Measurements from ENCODE around the gene ANKRD24. TPM values are rescaled to one million over a fixed set of nuclear protein-coding genes. Genes with fewer than 3 reads are reported as not detected.

Gene ANKRD24
- total RNA-seq, 1 donor from 2014 or later, result 0.26 TPM

DNA sequence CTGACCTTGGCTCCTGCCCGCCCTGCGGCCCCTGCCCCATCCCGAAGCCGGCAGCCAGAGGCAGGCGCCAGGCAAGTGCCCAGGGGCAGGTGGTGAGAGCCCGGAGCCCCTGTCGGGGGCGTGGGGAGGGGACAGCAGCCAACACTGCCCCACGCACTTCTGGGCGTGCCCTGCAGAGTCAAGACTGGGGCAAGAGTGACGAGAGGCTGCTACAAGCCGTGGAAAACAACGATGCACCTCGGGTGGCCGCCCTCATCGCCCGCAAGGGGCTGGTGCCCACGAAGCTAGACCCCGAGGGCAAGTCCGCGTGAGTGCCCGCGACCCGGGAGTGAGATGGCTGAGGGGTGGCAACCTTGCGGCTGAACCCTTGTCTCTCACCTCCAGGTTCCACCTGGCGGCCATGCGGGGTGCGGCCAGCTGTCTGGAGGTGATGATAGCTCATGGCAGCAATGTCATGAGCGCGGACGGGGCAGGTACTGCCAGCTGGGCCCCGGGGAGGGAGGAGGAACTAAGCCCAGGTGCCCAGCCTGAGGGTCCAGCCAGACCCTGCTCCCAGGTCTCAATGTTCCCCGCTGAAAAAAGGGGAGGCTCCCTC is 17.3 kb downstream of the ANKRD24 start:
- FAIRE-seq (no peak), DNase-seq (ENCODE audit: low read depth) (no peak)
- H3K36me3 ChIP-seq (ENCODE audit: control insufficient read depth, insufficient read depth, low read length), result no peaks in the 10 kb centered on the region
- peaks cover 12% of the 10 kb centered on the region for H3K27me3 ChIP-seq (ENCODE audit: control insufficient read depth, insufficient read depth, low read length)
- H3K4me3 ChIP-seq (ENCODE audit: low read depth, low read length), result no peak overlapping the region
- TF ChIP-seq, protein P1, sequence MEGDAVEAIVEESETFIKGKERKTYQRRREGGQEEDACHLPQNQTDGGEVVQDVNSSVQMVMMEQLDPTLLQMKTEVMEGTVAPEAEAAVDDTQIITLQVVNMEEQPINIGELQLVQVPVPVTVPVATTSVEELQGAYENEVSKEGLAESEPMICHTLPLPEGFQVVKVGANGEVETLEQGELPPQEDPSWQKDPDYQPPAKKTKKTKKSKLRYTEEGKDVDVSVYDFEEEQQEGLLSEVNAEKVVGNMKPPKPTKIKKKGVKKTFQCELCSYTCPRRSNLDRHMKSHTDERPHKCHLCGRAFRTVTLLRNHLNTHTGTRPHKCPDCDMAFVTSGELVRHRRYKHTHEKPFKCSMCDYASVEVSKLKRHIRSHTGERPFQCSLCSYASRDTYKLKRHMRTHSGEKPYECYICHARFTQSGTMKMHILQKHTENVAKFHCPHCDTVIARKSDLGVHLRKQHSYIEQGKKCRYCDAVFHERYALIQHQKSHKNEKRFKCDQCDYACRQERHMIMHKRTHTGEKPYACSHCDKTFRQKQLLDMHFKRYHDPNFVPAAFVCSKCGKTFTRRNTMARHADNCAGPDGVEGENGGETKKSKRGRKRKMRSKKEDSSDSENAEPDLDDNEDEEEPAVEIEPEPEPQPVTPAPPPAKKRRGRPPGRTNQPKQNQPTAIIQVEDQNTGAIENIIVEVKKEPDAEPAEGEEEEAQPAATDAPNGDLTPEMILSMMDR (IDR thresholded peaks at IDR 0.05; ENCODE audit: insufficient read depth, low read length, severe bottlenecking), result no peak

DNA sequence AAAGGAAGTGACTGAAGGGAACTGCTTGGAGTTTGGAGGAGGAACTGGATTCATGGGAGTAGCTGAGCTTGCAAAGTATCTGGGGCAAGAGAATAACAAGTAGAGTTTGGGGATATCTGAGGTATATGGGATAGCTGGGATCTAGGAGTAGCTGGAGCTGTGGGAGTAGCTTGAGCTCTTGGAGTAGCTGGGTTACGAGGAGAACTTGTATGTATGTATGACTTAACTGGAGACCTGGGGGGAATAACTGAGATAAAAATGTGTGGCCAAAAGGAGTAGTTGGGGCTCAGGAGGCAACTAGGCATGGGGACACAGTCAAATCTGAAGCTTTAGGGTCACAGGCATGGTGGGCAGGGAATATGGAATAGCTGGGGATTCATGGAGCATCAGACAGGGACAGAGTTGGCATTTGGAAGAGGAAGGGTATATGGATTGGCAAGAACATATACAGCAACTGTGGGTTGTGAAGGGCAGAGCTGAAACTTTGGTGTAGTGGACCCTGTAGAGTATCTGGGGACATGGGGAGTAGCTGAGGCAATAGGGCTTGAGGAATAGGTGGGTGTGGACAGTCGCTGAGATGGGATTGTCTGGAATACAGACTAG is 18.6 kb downstream of the ANKRD24 start:
- DNase-seq (ENCODE audit: low read depth) (no peak), FAIRE-seq (no peak)
- no peak overlapping the region for H3K4me3 ChIP-seq (ENCODE audit: low read depth, low read length)
- H3K36me3 ChIP-seq (ENCODE audit: control insufficient read depth, insufficient read depth, low read length), result no peaks in the 10 kb centered on the region
- TF ChIP-seq, protein P1 (IDR thresholded peaks at IDR 0.05; ENCODE audit: insufficient read depth, low read length, severe bottlenecking), result no peak
- peaks cover 8% of the 10 kb centered on the region for H3K27me3 ChIP-seq (ENCODE audit: control insufficient read depth, insufficient read depth, low read length)

- Histone ChIP-seq H3K36me3 (ENCODE audit: control insufficient read depth, insufficient read depth, low read length) (no peaks in the 10 kb centered on the region), H3K4me3 (ENCODE audit: low read depth, low read length) (no peak overlapping the region), H3K27me3 (ENCODE audit: control insufficient read depth, insufficient read depth, low read length) (peaks cover 8% of the 10 kb centered on the region)
- TF ChIP-seq, protein P1 (IDR thresholded peaks at IDR 0.05; ENCODE audit: insufficient read depth, low read length, severe bottlenecking), result no peak
- DNase-seq (ENCODE audit: low read depth) (no peak), FAIRE-seq (no peak)
Observed at GRCh38 chr19:4201798-4202197, 19.3 kb downstream of the ANKRD24 start.

GRCh38 chr19:4206818-4207484 is 24.5 kb downstream of the ANKRD24 start:
- no peaks in the 10 kb centered on the region for H3K36me3 ChIP-seq (ENCODE audit: control insufficient read depth, insufficient read depth, low read length)
- no peak for FAIRE-seq

GRCh38 chr19:4208385-4209094 is 26.1 kb downstream of the ANKRD24 start:
- FAIRE-seq, result no peak
- no peaks in the 10 kb centered on the region for H3K27me3 ChIP-seq (ENCODE audit: control insufficient read depth, insufficient read depth, low read length)
- H3K36me3 ChIP-seq (ENCODE audit: control insufficient read depth, insufficient read depth, low read length), result no peaks in the 10 kb centered on the region
- TF ChIP-seq, protein P1 (IDR thresholded peaks at IDR 0.05; ENCODE audit: insufficient read depth, low read length, severe bottlenecking), result peak; percentile 45
- no peak overlapping the region for H3K4me3 ChIP-seq (ENCODE audit: low read depth, low read length)
- DNase-seq (ENCODE audit: low read depth), result peak; percentile 33

More at GRCh38 chr19:4206818-4207484, 24.5 kb downstream of the ANKRD24 start:
- H3K4me3 ChIP-seq (ENCODE audit: low read depth, low read length), result no peak overlapping the region
- no peaks in the 10 kb centered on the region for H3K27me3 ChIP-seq (ENCODE audit: control insufficient read depth, insufficient read depth, low read length)
- DNase-seq (ENCODE audit: low read depth), result no peak
- TF ChIP-seq, protein P1 (IDR thresholded peaks at IDR 0.05; ENCODE audit: insufficient read depth, low read length, severe bottlenecking), result no peak

All from bronchial epithelial cell (primary cell).